Inflammatory macrophage (primary cell): ENCODE results near the gene TPD52L2.
A peak's percentile ranks its signal among the peaks of the same experiment; 100 is the strongest.

Experiments used
- DNase-seq, 2 donors: peaks; one replicate each; pipeline ENCODE4 v3.0.0-alpha.2; 2020 to 2022
- total RNA-seq, 18 experiments: gene quantifications; one replicate each; lab custom pipeline; 2026; ENCODE audit warnings: mixed read lengths in 6 of 18, inconsistent platforms in 2 of 18; lab: John Stamatoyannopoulos, UW

Gene TPD52L2
- total RNA-seq: 32.7 to 148 (median 83.4) reads per million in 18 experiments

GRCh38 chr20:63864978-63865640 lies at the start of gene TPD52L2:
TPD52L2 (plus strand) TSS chr20:63865270; CDS start chr20:63865366, 96 bp downstream.
- DNase-seq: peak; percentile 99

GRCh38 chr20:63815615-63816253 lies 49.3 kb upstream of the TPD52L2 start:
- DNase-seq: peak in 1 of 2 donors; percentile 8

GRCh38 chr20:63819224-63819921 lies 45.7 kb upstream of the TPD52L2 start:
- DNase-seq: no peak

GRCh38 chr20:63821811-63822210 lies 43.3 kb upstream of the TPD52L2 start:
- DNase-seq: no peak

GRCh38 chr20:63822276-63822696 lies 42.8 kb upstream of the TPD52L2 start:
- peak; percentile 90 to 96 for DNase-seq

- DNase-seq: no peak
Observed at GRCh38 chr20:63823691-63824311, 41.3 kb upstream of the TPD52L2 start.

- DNase-seq: no peak
Observed at GRCh38 chr20:63825331-63826118, 39.5 kb upstream of the TPD52L2 start.

- DNase-seq: no peak
Observed at GRCh38 chr20:63826753-63827152, 38.3 kb upstream of the TPD52L2 start.

- no peak for DNase-seq
Observed at GRCh38 chr20:63828124-63828523, 36.9 kb upstream of the TPD52L2 start.

- no peak for DNase-seq
Observed at GRCh38 chr20:63828545-63828944, 36.5 kb upstream of the TPD52L2 start.

GRCh38 chr20:63828951-63829350 lies 36.1 kb upstream of the TPD52L2 start:
- no peak for DNase-seq

GRCh38 chr20:63829603-63829944 lies 35.5 kb upstream of the TPD52L2 start:
- no peak for DNase-seq

- DNase-seq: no peak
Observed at GRCh38 chr20:63829945-63830835, 34.9 kb upstream of the TPD52L2 start.

GRCh38 chr20:63830841-63831588 lies 34.1 kb upstream of the TPD52L2 start, which contains the start of gene ZBTB46:
ZBTB46 (minus strand) TSS chr20:63831264; CDS start chr20:63790757, 40,507 bp downstream.
- peak; percentile 21 to 79 for DNase-seq

- peak in 1 of 2 donors; percentile 38 for DNase-seq
Observed at GRCh38 chr20:63831646-63831992, 33.5 kb upstream of the TPD52L2 start.

GRCh38 chr20:63831993-63832686 lies 32.9 kb upstream of the TPD52L2 start:
- peak in 1 of 2 donors; percentile 45 for DNase-seq

- no peak for DNase-seq
Observed at GRCh38 chr20:63833776-63834490, 31.1 kb upstream of the TPD52L2 start.

- no peak for DNase-seq
Observed at GRCh38 chr20:63834491-63834880, 30.6 kb upstream of the TPD52L2 start.
